ENCODE data around the gene TCF4.

GRCh38 chr18:55372209-55372608 is 215.8 kb downstream of the TCF4 start:
- TF ChIP-seq POLR2A (IDR thresholded peaks at IDR 0.05; ENCODE audit: low read depth) (no peak), CTCF (IDR thresholded peaks at IDR 0.05) (no peak)
